HepG2 (cell line): ENCODE measurements around the gene SMOC1. TPM values are rescaled to one million over a fixed set of nuclear protein-coding genes. Genes with fewer than 3 reads are reported as not detected.
A peak's percentile ranks its signal among the peaks of the same experiment; 100 is the strongest.

Experiments used
- ATAC-seq: fragments of 200-7000 bp; cut with Tn5 transposase; 3 replicates; pipeline ENCODE4 v1.9.1; 2020; ENCODE audit warnings: mild to moderate bottlenecking, moderate library complexity
- BruUV-seq: library from RNA; stranded (reverse); fragments of 400-500 nt; replicated peaks from 2 replicates; lab custom pipeline; 2021; lab: Mats Ljungman, UMichigan
- CTCF ChIA-PET: fragments of 300-600 bp; formaldehyde crosslinking; extraction: SDS; loops from one replicate; lab custom pipeline; 2021; ENCODE audit warnings: low total read pairs, inconsistent platforms, low intra/inter-chr PET ratio; lab: Yijun Ruan, JAX
- POLR2A ChIA-PET: fragments of 350-600 bp; sonication (Branson Sonifier 250); formaldehyde crosslinking; loops from one replicate; lab custom pipeline; 2020; ENCODE audit warnings: antibody characterized with exemption, inconsistent platforms; lab: Yijun Ruan, JAX
- DNase-seq: peaks from one replicate; pipeline ENCODE4 v3.0.0-alpha.2; 2015; ENCODE audit warnings: low spot score
- FAIRE-seq: peaks from 3 replicates; lab custom pipeline; 2011; peaks lifted over from hg19 to GRCh38; lab: Jason Lieb, UNC
- H2AFZ ChIP-seq: one replicate; pipeline ENCODE4 v1.6.1; 2011; ENCODE audit warnings: low read length, inconsistent platforms
- H3K27ac ChIP-seq: fragments of 300-600 bp; 3 replicates; pipeline ENCODE4 v1.8.0; 2011; ENCODE audit warnings: mixed run types, mild to moderate bottlenecking, mixed read lengths, low read length, inconsistent platforms; ENCODE audit not compliant: insufficient read depth; ENCODE audit errors: extremely low read length
- H3K27me3 ChIP-seq, 2 experiments: fragments of 200-600 bp in 1 of 2; 2 replicates in 1 of 2; 3 replicates in 1 of 2; pipeline versions ENCODE4 v1.6.0 to v1.8.0; 2011; ENCODE audit warnings: low read length in 2 of 2, mild to moderate bottlenecking in 2 of 2, moderate library complexity in 2 of 2, inconsistent platforms in 1 of 2; ENCODE audit not compliant: insufficient read depth in 2 of 2, control insufficient read depth in 1 of 2
- H3K36me3 ChIP-seq, 2 experiments: fragments of 200-600 bp in 1 of 2; replicated peaks in 1 of 2; 2 replicates in 1 of 2; 3 replicates in 1 of 2; pipeline versions ENCODE4 v1.5.1 to v1.8.0; 2011; ENCODE audit warnings: low read length in 2 of 2, inconsistent platforms in 1 of 2; ENCODE audit not compliant: insufficient read depth in 2 of 2, control insufficient read depth in 1 of 2
- H3K4me1 ChIP-seq: 2 replicates; pipeline ENCODE4 v1.5.1; 2012; ENCODE audit warnings: low read length, inconsistent platforms; ENCODE audit not compliant: insufficient read depth
- H3K4me2 ChIP-seq: 2 replicates; pipeline ENCODE4 v1.6.0; 2011; ENCODE audit warnings: low read depth, low read length, inconsistent platforms
- H3K4me3 ChIP-seq, 3 experiments: fragments of 200-600 bp in 1 of 3; sonication (generic), shearing (Covaris generic) in 1 of 3; replicated peaks in 1 of 3; 2 replicates each; pipeline ENCODE4 v1.5.1; 2011 to 2016; ENCODE audit warnings: low read length in 3 of 3, inconsistent platforms in 2 of 3, low read depth in 2 of 3, mild to moderate bottlenecking in 2 of 3, control low read depth in 1 of 3, mixed read lengths in 1 of 3; ENCODE audit not compliant: insufficient read depth in 1 of 3
- H3K79me2 ChIP-seq: one replicate; pipeline ENCODE4 v1.6.1; 2011; ENCODE audit warnings: low read length, inconsistent platforms; ENCODE audit not compliant: insufficient read depth
- H3K9ac ChIP-seq: 2 replicates; pipeline ENCODE4 v1.6.0; 2011; ENCODE audit warnings: mild to moderate bottlenecking, low read depth, low read length, inconsistent platforms; ENCODE audit not compliant: insufficient read depth
- H3K9me3 ChIP-seq: 2 replicates; pipeline ENCODE4 v1.5.1; 2012; ENCODE audit warnings: mild to moderate bottlenecking, low read length
- H4K20me1 ChIP-seq: 2 replicates; pipeline ENCODE4 v1.6.0; 2011; ENCODE audit warnings: inconsistent platforms, mild to moderate bottlenecking, low read length, moderate library complexity; ENCODE audit not compliant: insufficient read depth
- BRD4 ChIP-seq: sonication (generic); formaldehyde crosslinking; IDR thresholded peaks from 2 replicates; pipeline ENCODE4 v1.4.0; 2020; ENCODE audit warnings: missing genetic modification reagents
- CSRNP1 ChIP-seq: sonication (generic); formaldehyde crosslinking; IDR thresholded peaks from 2 replicates; pipeline ENCODE4 v1.8.1; 2023; ENCODE audit warnings: mild to moderate bottlenecking, missing genetic modification reagents
- FOXP1 ChIP-seq, 2 experiments: fragments of 450-650 bp in 1 of 2; IDR thresholded peaks; 2 replicates each; pipeline ENCODE4 v1.6.1; 2017 to 2018; ENCODE audit warnings: antibody characterized with exemption in 1 of 2
- HIC2 ChIP-seq: sonication (generic); formaldehyde crosslinking; IDR thresholded peaks from 2 replicates; pipeline ENCODE4 v1.9.0; 2022; ENCODE audit warnings: low read depth, missing genetic modification reagents
- KDM2A ChIP-seq: sonication (generic); formaldehyde crosslinking; IDR thresholded peaks from 2 replicates; pipeline ENCODE4 v1.4.0; 2020; ENCODE audit warnings: low read depth, missing genetic modification reagents, borderline replicate concordance
- KLF6 ChIP-seq: IDR thresholded peaks from 2 replicates; pipeline ENCODE4 v1.8.0; 2016; ENCODE audit warnings: missing biosample characterization, missing genetic modification reagents
- PAXIP1 ChIP-seq: sonication (generic); formaldehyde crosslinking; conservative IDR thresholded peaks from 2 replicates; pipeline ENCODE4 v1.4.0; 2020; ENCODE audit warnings: mild to moderate bottlenecking, missing genetic modification reagents, moderate library complexity
- SAP130 ChIP-seq: IDR thresholded peaks from 2 replicates; pipeline ENCODE4 v1.6.1; 2016; ENCODE audit warnings: low read depth
- TAF1 ChIP-seq: sonication (generic); formaldehyde crosslinking; IDR thresholded peaks from 2 replicates; pipeline ENCODE4 v1.4.0; 2020; ENCODE audit warnings: missing genetic modification reagents
- THAP8 ChIP-seq: sonication (generic); formaldehyde crosslinking; IDR thresholded peaks from 2 replicates; pipeline ENCODE4 v1.5.1; 2020; ENCODE audit warnings: missing genetic modification reagents, mild to moderate bottlenecking, borderline replicate concordance
- WIZ ChIP-seq: sonication (generic); formaldehyde crosslinking; IDR thresholded peaks from 2 replicates; pipeline ENCODE4 v1.5.1; 2020; ENCODE audit warnings: mild to moderate bottlenecking, missing genetic modification reagents
- ZNF547 ChIP-seq: sonication (generic); formaldehyde crosslinking; IDR thresholded peaks from 2 replicates; pipeline ENCODE4 v1.5.1; 2020; ENCODE audit warnings: mild to moderate bottlenecking, missing genetic modification reagents
- ZNF652 ChIP-seq: IDR thresholded peaks from 2 replicates; pipeline ENCODE4 v1.6.1; 2016; ENCODE audit warnings: low read depth, borderline replicate concordance
- ZNF782 ChIP-seq: sonication (generic); formaldehyde crosslinking; IDR thresholded peaks from 2 replicates; pipeline ENCODE4 v1.4.0; 2020; ENCODE audit warnings: missing genetic modification reagents, mild to moderate bottlenecking, borderline replicate concordance
- ZSCAN9 ChIP-seq: IDR thresholded peaks from 2 replicates; pipeline ENCODE4 v1.6.1; 2016; ENCODE audit warnings: borderline replicate concordance
- WGBS: methylation state at CpG from one replicate; pipeline ENCODE4 v1.1.6; 2017; ENCODE audit warnings: low lambda C conversion rate; 5-methylcytosine and 5-hydroxymethylcytosine counted together
- in situ Hi-C: cut with HindIII; loops from 2 replicates; pipeline ENCODE4 v1.10.0; 2017; ENCODE audit warnings: low pct_unique_long_range_greater_than_20kb; ENCODE audit not compliant: extremely low pct_ligation_motif_present
- intact Hi-C: fragments of 100-400 bp; cut with micrococcal nuclease; formaldehyde crosslinking; loops from one replicate; pipeline ENCODE4 v1.10.0; 2022; ENCODE audit not compliant: unreplicated experiment
- polyA plus RNA-seq, 8 experiments: library from polyadenylated mRNA; depleted of rRNA in 3 of 8; stranded (reverse) in 7 of 8; unstranded in 1 of 8; fragments of >200 nt; fragmentation: Illumina TruSeq in 4 of 8; extraction: Trizol in 4 of 8; gene quantifications; 2 replicates each; pipeline versions ENCODE4 v1.2.1 to v1.2.3, GENCODE V29; 2011 to 2016; ENCODE audit warnings: low read depth in 4 of 8, missing spikeins in 1 of 8, mixed read lengths in 1 of 8; ENCODE audit not compliant: insufficient read depth in 1 of 8
- total RNA-seq, 5 experiments: library from RNA; depleted of rRNA; stranded (reverse); fragments of >200 nt; fragmentation: Illumina TruSeq; extraction: Trizol; gene quantifications; 2 replicates each; pipeline ENCODE4 v1.2.3, GENCODE V29; 2016; ENCODE audit warnings: low read depth in 1 of 5

The SMOC1 gene
- total and polyA plus RNA-seq, 2 of the 13 experiments (the other 11 are each of a cell fraction or from before 2014, with no cell fraction given): 17.8 to 35.6 TPM

- CTCF ChIA-PET: no interaction called here
- DNase-seq (peak; percentile 73), ATAC-seq (peak; percentile 74), FAIRE-seq (peak; percentile 72)
- in situ Hi-C loops (no loop called here), intact Hi-C loops (loop anchor here (5.0 kb wide), 1 partner anchor 65 kb away; no protein-coding TSS in a partner anchor)
- no peaks in the 10 kb centered on the region for H4K20me1 ChIP-seq
- peak overlapping the region; percentile 64 for H2AFZ ChIP-seq
- peaks cover 19% of the 10 kb centered on the region for H3K9me3 ChIP-seq
- WGBS: 5% methylated on average over 4 of the region's 4 CpGs
- H3K4me1 ChIP-seq: peaks cover 69% of the 10 kb centered on the region
- H3K27me3 ChIP-seq: no peaks in the 10 kb centered on the region
- peak overlapping the region; percentile 70 for H3K27ac ChIP-seq
- peaks cover 42% of the 10 kb centered on the region for H3K79me2 ChIP-seq
- no peaks in the 10 kb centered on the region for H3K36me3 ChIP-seq
- POLR2A ChIA-PET: interaction anchor here (1.1 kb wide), 1 partner anchor 106 kb away, joined by 3 read pairs; no protein-coding TSS in a partner anchor
- H3K4me2 ChIP-seq: peak overlapping the region; percentile 85
- H3K4me3 ChIP-seq: peak overlapping the region; percentile 24 to 60 (median 55)
- no TSS peak for BruUV-seq
- H3K9ac ChIP-seq: peak overlapping the region; percentile 49
- TF ChIP-seq ZNF782 (no peak), KLF6 (CRISPR knock-in tag) (no peak), FOXP1 (IDR thresholded peaks at IDR 0.05) (no peak), FOXP1 (CRISPR knock-in tag; IDR thresholded peaks at IDR 0.05) (peak; percentile 27; the same call in 1 of the 2 replicates), ZSCAN9 (CRISPR knock-in tag) (no peak), ZNF652 (CRISPR knock-in tag) (no peak), PAXIP1 (CRISPR knock-in tag) (peak; percentile 49), KDM2A (CRISPR knock-in tag) (no peak), HIC2 (CRISPR knock-in tag) (no peak), BRD4 (0 out of 2 replicates have a peak, but pooled peaks have one; percentile 27), ZNF547 (CRISPR knock-in tag) (no peak), SAP130 (CRISPR knock-in tag) (0 out of 2 replicates have a peak, but pooled peaks have one; percentile 30), THAP8 (CRISPR knock-in tag) (no peak), WIZ (CRISPR knock-in tag) (no peak), CSRNP1 (CRISPR knock-in tag) (no peak), TAF1 (no peak; the same call in 1 of the 2 replicates)
Measured at GRCh38 chr14:69941768-69942742, 62.8 kb downstream of the SMOC1 start.
